GM23338 (cell line): ENCODE results near the gene RSPRY1. TPM values are rescaled to one million over a fixed set of nuclear protein-coding genes. Genes with fewer than 3 reads are reported as not detected.

Experiments
- CTCF ChIP-seq, 2 experiments: fragments of 200-600 bp in 1 of 2; sonication (generic) in 1 of 2; conservative IDR thresholded peaks; 2 replicates each; pipeline versions ENCODE4 v1.5.1 to v1.6.1; 2016 to 2017; ENCODE audit warnings: antibody characterized with exemption in 2 of 2, low read depth in 2 of 2, mild to moderate bottlenecking in 2 of 2, moderate library complexity in 1 of 2
- EZH2 ChIP-seq: fragments of 200-600 bp; sonication (generic); IDR thresholded peaks from one replicate; pipeline ENCODE4 v1.8.0; 2017; ENCODE audit warnings: antibody characterized with exemption, mild to moderate bottlenecking, low read depth; ENCODE audit not compliant: unreplicated experiment
- POLR2AphosphoS5 ChIP-seq: IDR thresholded peaks from 2 replicates; pipeline ENCODE4 v1.6.1; 2016; ENCODE audit warnings: antibody characterized with exemption, low read depth
- REST ChIP-seq: IDR thresholded peaks from one replicate; pipeline ENCODE4 v1.6.1; 2018; ENCODE audit warnings: antibody characterized with exemption; ENCODE audit not compliant: unreplicated experiment
- STAT1 ChIP-seq: IDR thresholded peaks from one replicate; pipeline ENCODE4 v1.6.1; 2016; ENCODE audit warnings: antibody characterized with exemption; ENCODE audit not compliant: unreplicated experiment
- ZNF114 ChIP-seq: fragments of 250-450 bp; sonication (Bioruptor Pico); IDR thresholded peaks from 2 replicates; pipeline ENCODE4 v1.5.0; 2020; ENCODE audit warnings: mild to moderate bottlenecking, moderate library complexity
- ZNF462 ChIP-seq: fragments of 250-450 bp; sonication (Bioruptor Pico); IDR thresholded peaks from 2 replicates; pipeline ENCODE4 v1.5.0; 2020; ENCODE audit warnings: mild to moderate bottlenecking, moderate library complexity
- polyA plus RNA-seq: library from polyadenylated mRNA; unstranded; fragments of >200 nt; fragmentation: Nextera tagmentation; extraction: Ambion mirVana; gene quantifications from 2 replicates; pipeline ENCODE4 v1.2.1, GENCODE V29; 2016
- total RNA-seq: library from RNA; depleted of rRNA; stranded (reverse); fragments of >200 nt; shearing (Covaris generic); gene quantifications from 2 replicates; pipeline ENCODE4 v1.2.3, GENCODE V29; 2014

The RSPRY1 gene
- total and polyA plus RNA-seq, 2 experiments from 2014 or later, result 25.8 to 35.9 TPM

GRCh38 chr16:57260294-57260929 lies 74.3 kb downstream of the RSPRY1 start (continued):
- TF ChIP-seq ZNF462 (CRISPR knock-in tag), result no peak
- TF ChIP-seq STAT1, result no peak
- no peak for TF ChIP-seq POLR2AphosphoS5
- no peak for TF ChIP-seq ZNF114 (CRISPR knock-in tag)
- TF ChIP-seq EZH2, result no peak
- no peak for TF ChIP-seq REST
- TF ChIP-seq CTCF (conservative IDR thresholded peaks at IDR 0.05; ENCODE audit: low read depth in 2 of 2), result no peak
